Muscle of back (tissue), 11 donors: ENCODE measurements around the gene MRPL42. TPM values are rescaled to one million over a fixed set of nuclear protein-coding genes. Genes with fewer than 3 reads are reported as not detected.
"Not testable (repeated sequence)": the region's sequence is repeated elsewhere in the genome, so short reads cannot be mapped to it uniquely, and the experiment has no call there.

Source experiments
- DNase-seq, 3 donors: peaks; one replicate each; pipeline versions ENCODE4 v3.0.0 to v3.0.0-alpha.2; 2013
- polyA plus RNA-seq, 10 donors: library from polyadenylated mRNA; unstranded; fragments of 120-200 nt; gene quantifications; one replicate each; pipeline ENCODE4 v1.2.1, GENCODE V29; 2013; ENCODE audit not compliant: insufficient read length in 10 of 10

Gene MRPL42
- polyA plus RNA-seq, 10 donors, result 34.8 to 45.6 (median 39.3) TPM

DNA sequence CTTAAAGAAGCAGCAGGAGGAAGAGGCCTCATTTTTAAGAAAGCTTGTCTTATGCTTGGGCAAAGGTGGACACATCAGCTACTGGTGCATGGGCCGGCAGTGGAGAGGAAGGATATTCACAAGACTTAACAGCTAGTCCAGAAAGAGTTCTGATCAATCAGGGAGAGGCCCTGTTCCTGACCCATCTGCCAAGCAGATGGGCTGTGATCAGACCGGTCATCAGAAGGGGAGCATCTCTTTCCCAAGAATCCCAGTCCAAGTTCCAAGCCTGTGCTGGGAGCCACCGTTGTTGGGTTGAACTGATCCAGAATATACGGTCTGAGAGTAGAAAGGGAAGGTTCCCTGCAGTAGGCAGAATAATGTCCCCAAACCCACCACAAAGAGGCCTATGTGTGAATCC, 72.5 kb downstream of the MRPL42 start:
- DNase-seq, result no peak

DNA sequence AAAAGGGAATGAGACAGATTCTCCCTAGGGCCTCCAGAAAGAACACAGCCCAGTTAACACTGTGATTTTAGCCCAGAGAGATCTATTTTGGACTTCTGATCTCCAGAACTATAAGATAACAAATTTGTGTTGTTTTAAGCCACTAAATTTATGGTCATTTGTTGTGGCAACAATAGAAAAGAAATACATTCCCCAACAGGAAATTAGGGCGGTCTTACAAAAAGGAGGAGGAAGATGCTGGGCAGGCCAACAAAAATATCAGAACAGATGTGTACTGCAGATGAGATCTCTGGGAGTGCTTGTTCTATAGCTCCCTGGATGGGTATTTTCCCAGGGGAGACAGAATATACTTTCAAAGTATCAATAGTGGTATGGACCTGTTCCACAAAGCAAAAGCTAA, 73.2 kb downstream of the MRPL42 start:
- peak in 1 of 3 donors; percentile 39 for DNase-seq

DNA sequence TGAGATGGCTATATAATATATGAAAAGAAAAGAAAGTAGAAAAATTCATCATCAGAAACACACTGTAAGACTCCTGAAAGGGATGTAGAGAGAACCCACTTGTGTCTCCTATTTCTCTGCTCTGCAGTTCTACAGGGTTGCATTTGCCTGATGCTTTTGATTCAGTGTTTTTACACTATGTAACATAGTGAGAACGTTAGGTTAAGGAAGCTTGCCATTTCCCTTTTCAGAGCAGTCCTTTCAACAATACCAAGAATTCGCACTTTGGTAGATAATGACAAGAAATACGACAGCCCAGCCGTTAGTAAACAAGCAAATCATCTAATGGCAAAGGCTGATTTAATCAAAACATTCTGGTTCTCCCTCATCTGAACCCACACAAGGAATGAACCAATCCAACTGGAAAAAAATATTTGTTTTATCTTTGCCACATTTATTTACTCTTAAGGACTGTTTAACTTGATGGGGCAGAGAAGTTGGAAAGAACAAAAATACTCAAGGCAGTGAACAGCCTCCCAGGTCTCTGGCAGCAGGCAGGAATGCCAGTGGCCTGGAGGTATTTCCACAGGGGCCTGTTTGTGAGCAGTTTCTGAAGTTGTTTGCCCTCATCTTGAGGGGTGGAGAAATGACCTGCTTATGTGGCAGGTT, 74.4 kb downstream of the MRPL42 start:
- no peak for DNase-seq

DNA sequence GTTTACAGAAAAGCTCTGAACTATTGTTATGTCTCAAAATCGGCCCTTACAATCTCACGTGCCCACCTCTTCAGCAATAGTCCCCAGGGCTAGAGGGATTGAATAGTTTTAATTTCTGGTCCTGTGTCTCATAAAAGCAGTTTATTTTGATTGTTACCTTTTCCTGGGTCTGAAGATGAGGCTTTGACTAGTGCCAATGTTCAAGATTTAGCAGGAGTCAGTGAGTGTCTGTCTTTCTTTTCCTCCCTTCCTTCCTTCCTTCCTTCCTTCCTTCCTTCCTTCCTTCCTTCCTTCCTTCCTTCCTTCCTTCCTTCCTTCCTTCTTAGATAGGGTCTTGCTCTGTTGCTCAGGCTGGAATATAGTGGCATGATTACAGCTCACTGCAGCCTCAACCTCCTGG, 80.5 kb downstream of the MRPL42 start:
- no peak for DNase-seq

DNA sequence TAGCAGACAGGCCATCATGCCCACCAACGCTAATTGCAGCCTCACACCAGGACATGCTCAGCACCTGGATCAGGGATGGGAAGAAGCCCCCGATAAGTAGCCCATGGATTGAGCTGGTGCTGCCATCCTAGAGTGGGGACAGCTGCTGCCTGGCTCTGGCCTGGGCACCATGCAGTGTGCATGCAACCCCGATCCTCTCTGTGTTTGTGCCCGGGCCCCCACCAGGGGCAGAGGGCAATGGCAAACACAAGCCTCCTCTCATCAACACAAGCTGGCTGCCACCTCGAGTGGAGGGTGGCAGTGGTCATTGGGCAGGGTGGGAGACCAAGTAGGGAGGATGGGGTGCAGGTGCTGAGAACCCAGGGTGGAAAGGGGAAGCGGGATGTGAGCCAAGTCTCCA, 81.9 kb downstream of the MRPL42 start:
- DNase-seq, result no peak

DNA sequence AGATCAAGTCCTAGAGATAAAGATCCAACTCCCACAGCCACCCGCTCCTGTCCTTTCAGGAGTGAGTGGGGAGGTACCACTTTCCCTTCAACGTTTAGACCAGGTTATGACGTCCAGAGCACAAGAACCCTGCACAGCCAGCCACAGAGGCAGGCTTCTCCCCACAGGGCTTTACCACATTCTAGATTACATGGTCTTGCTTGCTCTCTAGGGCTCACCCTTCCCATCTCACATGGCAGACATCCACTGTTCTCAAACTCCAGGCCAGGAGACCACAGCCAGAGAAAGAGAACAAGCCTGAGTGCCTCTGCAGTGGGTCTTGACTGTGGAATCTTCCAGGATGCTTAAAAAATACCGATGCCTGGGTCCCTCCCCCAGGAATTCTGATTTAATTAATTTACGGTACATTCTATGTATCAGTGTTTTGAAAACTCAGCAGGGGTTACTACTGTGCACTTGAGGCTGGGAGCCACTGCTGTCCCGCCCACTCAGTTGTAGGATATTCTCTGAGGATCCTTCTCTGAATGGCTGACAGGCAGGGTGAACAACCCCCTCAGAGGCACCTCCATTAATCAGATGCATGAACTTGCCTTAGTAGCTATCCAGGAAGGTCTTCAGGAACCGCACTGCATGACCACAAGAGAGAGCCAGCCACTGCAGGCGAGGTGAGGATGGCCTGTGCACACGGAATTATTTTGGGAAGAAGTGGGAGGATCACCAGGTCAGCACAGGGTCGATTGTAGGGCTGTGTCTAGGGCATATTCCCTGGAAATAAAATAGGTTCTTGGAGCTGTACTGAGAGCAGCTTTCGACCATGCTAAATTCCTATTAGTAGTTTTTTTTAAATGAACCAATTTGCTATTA, 83.7 kb downstream of the MRPL42 start:
- no peak for DNase-seq

DNA sequence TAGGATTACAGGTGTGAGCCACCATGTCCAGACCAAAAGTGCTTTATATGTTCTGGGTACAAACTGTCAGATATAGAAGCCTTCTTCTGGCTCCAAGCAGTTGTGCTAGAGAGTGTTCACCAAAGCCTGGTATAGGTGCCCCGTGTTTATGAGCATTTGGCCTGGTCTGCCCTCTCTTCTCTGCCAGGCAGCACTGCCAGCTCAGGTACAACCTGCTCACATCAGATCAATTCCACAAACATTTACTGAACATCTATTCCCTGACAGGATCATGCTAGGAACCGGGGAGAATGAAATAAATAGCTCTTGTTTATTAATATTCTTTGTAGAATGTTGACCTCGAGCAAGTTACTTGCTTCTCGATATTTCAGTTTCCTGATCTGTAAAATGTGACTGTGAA, 85.1 kb downstream of the MRPL42 start:
- DNase-seq, result no peak

DNA sequence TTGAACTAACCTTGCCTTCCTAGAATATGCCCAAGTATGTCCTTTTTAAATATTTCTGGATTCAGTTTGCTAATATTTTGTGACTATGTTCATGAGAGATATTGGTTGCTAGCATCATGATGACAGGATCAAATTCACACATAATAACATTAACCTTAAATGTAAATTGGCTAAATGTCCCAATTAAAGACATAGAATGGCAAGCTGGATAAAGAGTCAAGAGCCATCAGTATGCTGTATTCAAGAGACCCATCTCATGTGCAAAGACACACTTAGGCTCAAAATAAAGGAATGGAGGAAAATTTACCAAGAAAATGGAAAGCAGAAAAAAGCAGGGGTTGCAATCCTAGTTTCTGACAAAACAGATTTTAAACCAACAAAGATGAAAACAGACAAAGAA, 90.6 kb downstream of the MRPL42 start:
- DNase-seq, result not testable (repeated sequence)

DNA sequence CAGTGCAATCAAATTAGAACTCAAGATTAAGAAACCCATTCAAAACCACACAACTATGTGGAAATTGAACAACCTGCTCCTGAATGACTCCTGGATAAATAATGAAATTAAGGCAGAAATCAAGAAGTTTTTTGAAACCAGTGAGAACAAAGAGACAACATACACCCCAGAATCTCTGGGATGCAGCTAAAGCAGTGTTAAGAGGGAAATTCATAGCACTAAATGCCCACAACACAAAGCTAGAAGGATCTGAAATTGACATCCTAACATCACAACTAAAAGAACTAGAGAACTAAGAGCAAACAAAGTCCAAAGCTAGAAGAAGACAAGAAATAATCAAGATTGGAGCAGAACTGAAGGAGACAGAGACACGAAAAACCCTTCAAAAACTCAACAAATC, 91.4 kb downstream of the MRPL42 start:
- not testable (repeated sequence) for DNase-seq

DNA sequence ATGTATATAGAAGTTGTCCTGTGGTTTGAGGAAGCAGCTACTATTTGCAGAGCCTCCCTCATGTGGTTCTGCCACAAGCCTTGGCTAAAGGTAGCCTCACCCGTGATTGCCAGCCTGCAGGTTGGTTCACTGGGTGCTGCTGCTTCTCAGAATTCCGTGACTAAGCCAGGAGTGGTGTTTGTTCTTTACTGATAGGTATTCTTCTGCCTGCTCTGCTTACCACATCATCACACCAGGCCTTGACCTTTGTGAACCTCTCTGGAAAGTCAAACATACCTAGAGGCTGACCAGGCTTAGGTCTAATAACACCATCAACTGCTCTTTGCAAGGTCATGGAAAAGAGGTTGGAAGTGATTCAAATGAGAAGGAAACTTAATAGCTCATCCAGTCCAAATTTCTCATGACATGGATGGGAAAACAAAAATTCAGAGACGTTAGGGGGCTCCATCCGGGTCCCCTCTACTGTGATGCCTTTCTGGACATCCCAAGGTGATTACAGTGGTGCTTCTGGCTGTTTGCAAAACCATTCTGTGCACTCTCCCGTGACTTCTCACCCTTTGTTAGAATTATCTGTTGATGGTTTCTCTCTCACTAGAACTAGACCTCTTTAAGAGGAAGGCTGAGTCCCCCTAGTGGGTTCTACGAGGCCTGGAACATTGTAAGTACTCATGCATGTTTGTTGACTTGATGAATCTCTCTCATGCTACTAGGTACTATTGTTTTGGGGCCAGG, 96.7 kb downstream of the MRPL42 start:
- no peak for DNase-seq

DNA sequence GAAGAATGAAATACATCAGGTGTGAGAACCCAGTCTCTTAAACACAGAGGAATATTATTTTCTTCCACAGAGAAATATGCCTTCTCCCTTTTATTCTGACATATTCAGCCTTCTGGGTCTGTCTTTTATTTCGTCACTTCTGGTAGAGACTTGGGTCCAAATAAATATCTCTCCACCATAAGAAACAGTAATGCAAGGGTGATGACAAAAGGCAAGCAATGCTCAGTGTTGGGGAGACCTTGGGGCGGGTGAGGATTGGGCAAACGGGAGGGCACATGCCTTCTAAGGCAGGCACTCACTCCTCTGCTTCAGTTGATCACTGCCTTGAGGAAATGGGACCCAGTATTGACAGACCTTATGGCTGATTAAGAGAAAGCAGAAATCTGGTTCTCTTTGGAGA, 98.4 kb downstream of the MRPL42 start:
- no peak for DNase-seq

Other genes with a start within 250 kb of the MRPL42 start
- gene NUDT4, start 89.6 kb upstream of the MRPL42 start, polyA plus RNA-seq, result 100 to 1,000 TPM in 1 of 10 donors, 10 to 100 TPM in 9; 74.5 to 102 (median 86.0) TPM
- gene UBE2N, start 25.6 kb upstream of the MRPL42 start, polyA plus RNA-seq, result 100 to 1,000 TPM in 7 of 10 donors, 10 to 100 TPM in 3; 90.2 to 123 (median 105) TPM
- 10 to 100 TPM; 14.3 to 20.7 (median 17.1) TPM for gene SOCS2, start 105.2 kb downstream of the MRPL42 start, polyA plus RNA-seq
- 10 to 100 TPM in 9 of 10 donors, 1 to 10 TPM in 1; 10.0 to 14.3 (median 12.4) TPM for gene CRADD, start 209.9 kb downstream of the MRPL42 start, polyA plus RNA-seq